GM21786 (cell line): ENCODE results near the gene FBXO28.
A peak's percentile ranks its signal among the peaks of the same experiment; 100 is the strongest.
"Not testable (repeated sequence)": the region's sequence is repeated elsewhere in the genome, so short reads cannot be mapped to it uniquely, and the experiment has no call there.

Experiments
- ATAC-seq: cut with Tn5 transposase; IDR thresholded peaks from one replicate; pipeline ENCODE4 v1.9.1; 2021; ENCODE audit not compliant: unreplicated experiment

The FBXO28 gene, protein sequence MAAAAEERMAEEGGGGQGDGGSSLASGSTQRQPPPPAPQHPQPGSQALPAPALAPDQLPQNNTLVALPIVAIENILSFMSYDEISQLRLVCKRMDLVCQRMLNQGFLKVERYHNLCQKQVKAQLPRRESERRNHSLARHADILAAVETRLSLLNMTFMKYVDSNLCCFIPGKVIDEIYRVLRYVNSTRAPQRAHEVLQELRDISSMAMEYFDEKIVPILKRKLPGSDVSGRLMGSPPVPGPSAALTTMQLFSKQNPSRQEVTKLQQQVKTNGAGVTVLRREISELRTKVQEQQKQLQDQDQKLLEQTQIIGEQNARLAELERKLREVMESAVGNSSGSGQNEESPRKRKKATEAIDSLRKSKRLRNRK

DNA sequence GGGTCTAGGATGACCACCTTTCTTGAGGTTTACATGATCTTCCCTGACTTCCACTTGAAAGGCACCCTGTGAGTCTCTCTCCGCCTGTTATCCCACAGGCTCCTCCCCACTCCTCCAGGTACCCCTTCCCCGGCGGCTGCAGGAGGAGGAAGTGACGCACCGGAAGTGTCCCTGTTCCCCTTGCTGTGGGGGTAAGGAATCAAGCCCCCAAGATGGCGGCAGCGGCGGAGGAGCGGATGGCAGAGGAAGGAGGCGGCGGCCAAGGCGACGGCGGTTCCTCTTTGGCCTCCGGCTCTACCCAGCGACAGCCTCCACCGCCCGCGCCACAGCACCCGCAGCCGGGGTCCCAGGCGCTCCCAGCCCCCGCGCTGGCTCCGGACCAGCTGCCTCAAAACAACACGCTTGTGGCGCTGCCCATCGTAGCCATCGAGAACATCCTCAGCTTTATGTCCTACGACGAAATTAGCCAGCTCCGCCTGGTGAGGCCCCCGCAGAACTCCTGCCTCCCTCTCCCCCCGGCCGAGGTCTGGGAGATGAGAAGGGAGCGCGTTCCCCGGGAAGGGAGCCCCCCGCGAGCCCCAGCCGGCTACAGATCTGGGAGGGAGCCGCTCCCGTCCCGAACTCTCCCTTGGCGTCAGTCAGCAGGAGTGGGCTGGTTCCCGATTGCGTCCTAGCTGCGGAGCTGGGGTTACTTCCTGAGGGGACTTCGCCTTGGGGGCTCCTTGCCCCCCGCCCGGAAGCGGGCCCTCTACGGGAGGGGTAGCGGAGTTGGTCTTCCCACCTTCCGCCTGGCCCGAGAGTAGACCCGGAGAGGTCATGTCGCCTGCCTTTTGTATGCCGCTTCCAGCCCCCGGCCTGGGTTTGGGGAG lies at the start of gene FBXO28:
FBXO28 (plus strand) TSS at position 194 of the 869 bp plus-strand sequence; CDS start at position 213, 19 bp downstream.
- peak; percentile 98 for ATAC-seq

DNA sequence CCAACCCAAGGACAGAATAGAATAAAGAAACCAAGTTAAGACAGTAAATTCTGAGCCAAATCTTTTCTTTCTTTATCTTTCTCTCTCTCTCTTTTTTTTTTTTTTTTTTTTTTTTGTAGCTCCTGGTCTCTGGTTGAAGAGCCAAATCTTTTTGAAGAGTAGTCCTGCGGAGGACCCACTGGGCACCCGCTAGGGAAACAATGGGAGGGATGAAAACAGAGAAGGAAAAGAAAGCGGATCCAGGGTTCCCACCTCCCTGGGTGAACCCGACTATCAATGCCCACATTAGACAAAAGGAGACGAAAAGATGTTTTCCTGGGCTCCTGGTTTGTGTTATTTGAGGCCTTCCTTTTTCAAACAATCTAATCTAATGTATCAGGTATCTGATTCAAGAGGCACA lies 49.8 kb upstream of the FBXO28 start:
- ATAC-seq: no peak

DNA sequence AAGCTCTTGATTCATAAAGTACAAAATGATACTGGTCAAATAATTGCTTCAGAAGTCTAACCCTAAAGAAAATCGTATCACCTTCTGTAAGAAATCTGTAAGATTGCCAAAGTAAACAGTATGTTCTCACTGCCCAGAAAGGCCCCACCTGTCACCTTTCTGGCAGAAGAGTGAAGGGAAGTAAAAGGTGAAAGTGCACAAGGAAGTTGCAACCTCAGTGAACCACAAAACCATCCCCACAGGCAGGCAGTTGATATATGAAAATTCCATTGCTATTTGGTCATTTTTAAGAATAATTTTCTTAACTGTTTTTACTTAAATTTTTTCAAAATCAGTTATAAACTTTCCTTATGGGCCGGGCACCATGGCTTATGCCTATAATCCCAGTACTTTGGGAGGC lies 48.5 kb upstream of the FBXO28 start:
- ATAC-seq: no peak

DNA sequence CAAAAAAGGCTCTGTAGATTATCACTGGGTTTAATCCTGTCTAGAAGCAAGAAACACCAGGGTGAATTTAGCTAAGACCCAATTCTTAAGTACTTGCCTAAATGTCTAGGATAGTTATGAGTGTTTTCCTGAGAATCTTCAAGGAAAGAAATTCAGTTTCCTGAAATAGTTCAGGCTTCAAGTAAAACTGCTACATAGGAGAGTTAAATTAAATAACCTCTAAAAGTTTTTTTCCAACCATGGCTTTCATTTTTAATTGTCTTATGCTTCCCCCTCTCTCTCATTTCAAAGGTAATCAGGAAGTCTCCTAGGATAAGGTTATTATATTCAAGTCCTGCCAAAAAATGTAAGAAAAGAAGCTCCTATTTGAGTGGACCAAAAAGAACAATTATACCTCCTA lies 46.7 kb upstream of the FBXO28 start:
- ATAC-seq: no peak

DNA sequence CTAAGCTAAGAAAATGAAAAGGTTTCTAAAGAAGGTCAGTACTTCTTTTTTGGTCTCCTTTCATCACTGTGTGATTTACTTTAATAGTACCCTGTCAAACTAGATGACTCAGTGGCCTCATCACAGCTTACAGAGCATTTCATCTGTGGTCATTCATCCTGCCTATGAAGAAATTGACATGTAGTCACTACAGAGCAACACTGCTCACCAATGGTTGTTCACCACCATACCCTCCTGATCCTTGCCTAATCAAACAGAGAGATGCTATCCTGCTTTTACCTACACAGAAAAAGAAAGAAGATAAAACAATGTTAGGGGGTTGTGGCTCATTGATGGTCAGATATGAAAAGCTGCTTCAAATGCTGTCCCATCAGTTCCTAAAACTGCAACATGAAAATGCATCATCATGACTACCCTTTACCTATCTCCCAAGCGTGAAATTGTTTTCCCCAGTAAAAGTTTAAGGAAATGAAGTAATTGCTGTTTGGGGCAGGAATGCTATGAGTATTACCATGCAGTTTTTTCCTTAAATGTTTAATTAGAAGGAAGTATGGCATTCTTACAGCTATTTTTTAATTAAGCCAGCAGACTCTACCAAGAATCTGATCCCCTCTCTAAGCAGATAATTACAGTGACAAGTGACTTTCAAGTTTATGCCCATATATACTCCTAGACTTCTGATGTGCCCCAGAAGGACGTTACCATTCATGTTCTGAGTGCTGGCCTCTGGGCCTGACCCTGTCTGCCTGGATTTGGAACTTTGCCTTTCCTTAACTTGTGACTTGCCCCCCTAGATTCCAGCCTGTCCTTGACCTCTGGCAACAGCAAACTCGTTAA lies 46.1 kb upstream of the FBXO28 start:
- ATAC-seq: no peak

DNA sequence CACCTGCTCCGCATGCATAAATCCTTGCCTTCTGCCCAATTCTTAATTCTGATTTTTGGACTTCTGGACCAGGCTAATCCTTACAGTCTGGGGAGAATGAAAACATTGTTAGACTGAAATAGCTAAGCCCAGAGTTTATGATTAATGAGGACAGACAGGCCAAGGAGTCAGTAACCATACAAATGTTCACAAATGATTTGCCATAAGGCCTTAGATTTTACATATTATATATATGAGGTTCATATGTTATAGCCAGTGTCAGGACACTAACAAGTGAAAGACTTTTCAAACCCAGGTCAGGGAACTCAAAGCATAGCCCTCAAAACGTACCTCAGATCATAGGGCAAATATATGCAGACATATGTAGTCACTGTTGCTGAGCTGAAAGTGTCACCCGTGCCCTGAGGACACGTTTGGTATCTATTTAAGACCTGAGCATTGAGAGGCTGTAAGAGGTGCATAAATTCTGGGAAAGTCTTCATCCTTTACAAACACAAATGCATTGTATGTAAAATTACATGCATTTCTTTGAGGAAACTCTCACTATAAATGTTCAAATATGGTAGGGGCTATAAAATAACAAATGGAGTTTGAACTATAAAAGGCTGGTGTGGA lies 45.3 kb upstream of the FBXO28 start:
- no peak for ATAC-seq

DNA sequence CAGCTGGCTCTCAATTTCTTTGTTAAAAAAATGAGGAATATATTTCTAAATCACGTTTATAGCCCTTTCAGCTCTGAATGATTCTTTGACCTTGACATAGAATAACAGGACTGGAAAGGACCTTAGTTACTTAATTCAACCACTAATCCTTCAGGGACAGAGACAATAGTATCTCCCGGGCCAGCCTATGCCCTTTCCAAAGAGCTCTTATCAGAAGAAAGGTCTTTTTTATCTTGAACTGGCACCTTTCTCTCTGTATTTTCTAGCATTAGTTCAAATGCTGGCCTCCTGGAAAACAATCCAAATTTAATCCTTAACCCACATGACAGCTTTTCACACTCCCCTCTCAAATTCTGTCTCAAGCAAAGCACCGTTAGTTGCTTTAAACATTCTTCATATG lies 44.8 kb upstream of the FBXO28 start:
- no peak for ATAC-seq

DNA sequence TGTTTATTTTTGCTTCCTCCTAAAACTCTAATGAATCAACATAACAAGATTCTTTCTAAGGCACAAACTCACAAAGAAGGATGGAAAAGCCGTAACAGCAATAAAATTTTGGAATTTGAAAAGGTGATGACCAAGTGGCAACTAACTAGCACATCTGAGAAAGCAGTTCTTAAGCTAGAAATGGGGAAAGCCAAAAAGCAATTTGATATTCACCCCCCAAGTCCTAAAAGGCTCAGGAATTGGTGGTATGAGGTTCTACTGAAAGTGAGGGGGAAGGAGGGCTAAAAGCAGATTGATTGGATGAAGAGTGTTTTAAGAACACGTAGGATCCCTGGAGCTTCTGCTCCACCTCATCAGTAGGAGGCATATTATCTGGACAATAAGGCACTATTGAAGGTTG lies 43.4 kb upstream of the FBXO28 start:
- no peak for ATAC-seq

DNA sequence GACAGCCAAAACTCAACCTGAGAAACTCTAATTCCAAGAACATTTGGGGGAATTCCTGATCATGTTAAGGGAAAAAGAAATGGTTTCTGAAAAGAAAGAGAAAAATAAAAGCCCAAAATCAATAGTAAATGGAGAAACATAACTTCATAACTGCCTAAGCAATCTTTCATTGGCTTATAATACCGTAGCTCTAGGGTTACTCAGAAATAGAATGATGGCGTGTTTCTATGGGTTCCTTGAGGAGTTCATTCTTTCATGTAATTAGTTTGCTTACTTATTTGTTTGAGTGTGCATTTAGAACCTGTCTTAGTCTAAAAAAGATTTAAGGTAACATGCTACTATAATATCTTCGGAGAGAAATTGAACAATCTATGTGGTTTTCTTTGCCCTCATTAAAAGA lies 37.5 kb upstream of the FBXO28 start:
- ATAC-seq: no peak

DNA sequence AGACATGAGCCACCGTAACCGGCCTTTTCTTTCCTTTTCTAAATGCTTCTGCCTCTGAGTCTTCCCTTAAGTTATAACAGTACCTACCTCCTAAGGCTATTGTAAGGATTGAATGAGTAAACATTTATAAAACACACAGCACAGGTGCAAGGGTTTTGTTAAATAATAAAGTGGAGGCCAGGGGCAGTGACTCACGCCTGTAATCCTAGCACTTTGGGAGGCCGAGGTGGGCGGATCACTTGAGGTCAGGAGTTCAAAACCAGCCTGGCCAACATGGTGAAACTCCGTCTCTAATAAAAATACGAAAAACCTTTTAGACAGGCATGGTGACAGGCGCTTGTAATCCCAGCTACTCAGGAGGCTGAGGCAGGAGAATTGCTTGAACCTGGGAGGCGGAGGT lies 34.3 kb upstream of the FBXO28 start:
- not testable (repeated sequence) for ATAC-seq

DNA sequence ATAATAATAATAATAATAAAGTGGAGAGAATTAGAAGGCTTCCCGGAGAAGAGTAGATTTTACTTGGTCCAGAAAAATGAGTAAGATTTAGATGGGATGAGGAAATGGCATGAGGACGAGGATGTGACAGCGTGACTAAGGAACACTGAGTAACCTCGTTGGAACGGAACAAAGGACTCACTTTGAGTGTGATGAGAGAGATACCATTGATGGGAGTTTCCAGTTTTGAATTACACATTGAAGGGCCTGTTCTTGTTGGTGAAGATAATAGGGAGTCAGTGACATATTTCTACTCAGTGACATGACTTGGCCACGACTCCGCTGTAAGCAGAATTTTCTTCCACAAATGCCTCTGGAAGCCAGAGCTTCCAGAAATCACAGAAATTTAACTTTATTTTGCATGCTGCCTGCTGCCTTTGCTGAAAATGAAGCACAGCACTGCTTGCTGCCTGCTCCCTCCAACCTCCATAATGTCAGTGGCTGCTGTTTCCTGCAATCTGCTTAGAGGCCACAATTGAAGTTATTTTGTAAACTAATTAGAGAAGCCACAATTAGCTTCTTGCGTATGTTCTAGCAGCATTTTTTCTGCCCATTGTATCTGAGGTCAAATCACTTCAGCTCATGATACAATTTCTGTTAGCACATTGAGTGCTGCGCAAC lies 33.7 kb upstream of the FBXO28 start:
- ATAC-seq: no peak

DNA sequence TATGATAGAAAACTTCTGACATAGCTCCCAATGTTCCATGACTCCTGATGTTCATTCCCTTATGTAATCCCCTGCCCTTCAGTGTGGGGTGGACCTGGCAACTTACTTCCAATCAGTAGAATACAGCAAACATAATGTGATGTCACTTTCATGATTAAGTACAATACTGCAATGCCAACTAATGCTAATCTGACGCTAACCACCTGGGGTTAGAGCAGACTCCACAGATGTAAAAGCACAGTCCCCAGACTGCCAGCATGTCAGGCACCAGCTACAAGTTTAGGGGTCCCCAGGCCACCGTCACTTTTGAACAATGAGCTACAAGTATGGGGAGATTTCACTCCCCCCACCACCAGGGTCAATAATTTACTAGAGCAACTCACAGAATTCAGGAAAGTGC lies 32.3 kb upstream of the FBXO28 start:
- ATAC-seq: no peak

DNA sequence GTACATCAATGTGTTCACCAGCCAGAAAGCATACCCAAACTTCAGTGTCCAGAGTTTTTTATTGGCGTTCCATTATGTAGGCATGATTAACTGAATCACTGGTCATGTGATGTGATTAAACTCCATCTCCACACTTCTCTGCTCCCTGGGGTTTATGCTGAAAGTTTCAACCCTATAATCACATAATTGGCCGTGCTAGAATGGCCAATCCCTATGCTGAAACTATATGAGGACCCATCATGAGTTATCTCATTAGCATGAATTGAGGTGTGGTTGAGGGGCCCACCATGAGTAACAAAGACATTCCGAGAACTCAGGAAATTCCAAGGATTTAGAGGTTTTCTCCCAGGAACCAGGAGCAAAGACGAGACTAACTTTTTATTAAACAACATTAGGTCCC lies 31.8 kb upstream of the FBXO28 start:
- ATAC-seq: no peak

DNA sequence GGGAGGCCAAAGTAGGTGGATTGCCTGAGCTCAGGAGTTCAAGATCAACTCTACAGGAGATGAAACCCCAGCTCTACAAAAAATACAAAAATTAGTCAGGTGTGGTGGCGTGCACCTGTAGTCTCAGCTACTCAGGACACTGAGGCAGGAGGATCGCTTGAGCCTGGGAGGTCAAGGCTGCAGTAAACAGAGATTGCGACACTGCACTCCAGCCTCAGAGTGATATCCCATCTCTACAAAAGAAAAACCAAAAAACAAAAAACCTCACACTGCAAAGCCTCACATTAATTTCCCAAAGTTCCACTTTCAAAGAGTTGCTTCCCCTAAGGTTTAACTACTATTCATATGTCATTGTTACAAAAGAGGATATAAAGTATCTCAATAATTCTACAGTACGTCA lies 29.0 kb upstream of the FBXO28 start:
- ATAC-seq: no peak

DNA sequence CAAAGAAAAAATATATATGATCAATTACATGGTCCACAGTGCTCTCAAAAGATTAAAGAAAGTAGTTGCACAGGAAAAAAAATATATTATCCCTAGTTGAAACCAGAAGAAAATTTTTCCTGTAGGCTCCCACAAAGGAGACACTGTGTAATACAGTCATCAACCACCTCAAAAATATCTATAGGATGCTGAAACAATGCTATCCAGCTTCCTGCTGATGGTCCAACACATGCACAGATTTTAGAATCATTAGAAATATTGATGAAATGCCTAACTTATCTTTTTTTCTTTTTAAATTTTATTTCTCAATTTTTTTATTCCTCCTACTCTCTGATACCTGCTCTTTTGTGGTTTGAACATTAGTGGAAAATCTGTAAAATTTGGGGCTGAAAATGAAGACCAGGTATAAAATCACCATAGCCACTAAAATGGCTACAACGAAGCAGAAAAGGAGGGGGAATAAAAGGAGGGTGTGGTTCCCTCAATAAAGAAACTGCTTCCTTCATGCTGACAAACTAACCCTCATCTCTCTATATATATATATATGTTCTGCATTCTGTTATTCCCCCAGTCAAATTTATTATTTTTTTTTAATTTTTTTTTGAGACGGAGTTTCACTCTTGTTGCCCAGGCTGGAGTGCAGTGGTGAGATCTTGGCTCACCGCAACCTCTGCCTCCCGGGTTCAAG lies 28.3 kb upstream of the FBXO28 start:
- no peak for ATAC-seq

DNA sequence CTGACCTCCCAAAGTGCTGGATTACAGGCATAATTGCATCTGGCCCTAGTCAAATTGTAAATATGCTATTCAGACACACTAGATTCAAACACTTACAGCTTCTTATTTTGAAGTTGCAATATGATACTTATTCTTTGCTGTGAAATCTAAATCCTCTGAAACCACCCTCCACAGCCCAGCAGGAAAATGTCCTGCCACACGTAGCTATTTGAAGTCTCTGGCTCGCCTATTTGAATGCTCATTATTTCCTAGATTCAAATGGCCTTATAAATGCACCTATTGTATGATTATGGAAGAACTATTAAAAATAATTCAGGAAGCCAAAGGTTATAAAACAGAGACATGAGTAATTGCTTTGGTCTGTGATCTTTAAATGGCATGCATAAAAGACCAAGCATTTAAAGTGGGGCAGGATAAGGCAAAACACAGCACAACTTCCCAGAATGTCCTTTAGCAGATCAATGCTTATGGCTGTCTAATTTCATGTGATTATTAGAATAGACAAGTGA lies 26.6 kb upstream of the FBXO28 start:
- ATAC-seq: no peak

DNA sequence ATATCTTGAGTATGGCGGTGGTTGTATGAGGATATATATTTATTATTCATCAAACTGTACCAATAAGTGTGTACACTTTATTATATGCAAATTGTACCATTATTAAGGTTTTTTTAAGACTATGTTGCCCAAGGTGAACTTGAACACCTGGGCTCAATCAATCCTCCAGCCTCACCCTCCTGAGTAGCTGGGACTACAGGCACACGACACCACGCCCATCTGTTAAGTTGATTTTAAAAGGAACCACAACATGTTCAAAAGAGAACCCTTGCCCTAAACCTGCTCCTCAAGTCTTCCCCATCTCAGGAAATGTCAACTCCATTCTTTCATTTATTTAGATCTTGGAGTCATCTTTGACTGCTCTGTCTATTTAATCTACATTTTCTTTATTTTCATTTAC lies 24.3 kb upstream of the FBXO28 start:
- ATAC-seq: no peak

DNA sequence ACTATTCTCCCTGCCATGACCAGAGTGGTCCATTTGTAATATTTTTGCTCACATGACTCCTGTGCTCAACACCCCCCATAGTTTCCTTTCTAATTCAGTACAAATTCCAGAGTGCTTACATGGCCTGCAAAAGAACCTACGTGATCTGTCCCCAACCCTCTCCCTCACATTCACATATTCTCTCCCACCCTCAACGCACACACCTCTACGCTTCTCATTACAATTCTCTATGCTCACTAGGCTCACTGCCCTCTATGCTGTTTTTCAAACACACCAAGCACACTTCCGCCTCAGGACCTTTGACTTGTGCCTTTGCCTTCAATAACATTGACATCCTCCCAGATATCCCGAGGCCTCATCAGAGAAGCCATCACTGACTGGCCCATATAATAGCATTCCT lies 23.8 kb upstream of the FBXO28 start:
- no peak for ATAC-seq

DNA sequence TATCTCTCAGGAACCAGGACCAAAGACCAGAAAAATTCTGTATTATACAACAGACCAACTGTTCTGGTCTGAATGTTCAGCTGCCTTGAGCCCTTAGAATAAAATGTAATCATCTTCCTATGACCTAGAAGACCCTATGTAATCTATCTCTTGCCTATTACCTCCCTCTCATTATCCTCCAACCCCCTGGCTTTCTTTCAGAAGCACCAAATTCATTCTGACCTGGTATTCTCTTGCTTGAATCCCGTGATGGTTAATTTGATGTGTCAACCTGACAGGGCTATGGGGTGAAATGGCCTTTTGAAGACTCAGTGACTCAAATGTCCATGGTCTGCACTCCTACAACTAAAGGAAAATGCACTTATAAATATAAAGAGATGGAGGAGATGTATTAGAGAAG lies 21.8 kb upstream of the FBXO28 start:
- ATAC-seq: no peak

DNA sequence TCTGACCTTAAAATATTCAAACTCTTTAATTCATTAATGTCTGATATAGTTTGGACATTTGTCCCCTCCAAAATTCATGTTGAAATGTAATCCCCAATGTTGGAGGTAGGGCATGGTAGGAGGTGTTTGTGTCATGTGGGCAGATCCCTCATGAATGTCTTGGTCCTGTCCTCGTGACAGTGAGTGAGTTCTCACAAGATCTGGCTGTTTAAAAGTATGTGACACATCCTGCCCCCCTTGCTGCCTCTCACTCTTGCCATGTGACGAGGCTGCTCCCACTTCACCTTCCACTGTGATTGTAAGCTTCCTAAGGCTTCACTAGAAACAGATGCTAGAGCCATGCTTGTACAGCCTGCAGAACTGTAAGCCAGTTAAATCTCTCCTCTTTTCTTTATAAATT lies 21.3 kb upstream of the FBXO28 start:
- ATAC-seq: no peak
